A549 (cell line): ENCODE results near the gene DCXR.

Source experiments
- BHLHE40 ChIP-seq: IDR thresholded peaks from 2 replicates; pipeline ENCODE4 v1.6.1; 2012; ENCODE audit warnings: low read depth, low read length, inconsistent platforms
- HDAC2 ChIP-seq: fragments of 200-600 bp; sonication (generic); IDR thresholded peaks from 2 replicates; pipeline ENCODE4 v1.6.1; 2016
- HOXA7 ChIP-seq: fragments of 250-450 bp; sonication (Bioruptor Pico); IDR thresholded peaks from 2 replicates; pipeline ENCODE4 v1.5.0; 2020; ENCODE audit warnings: mild to moderate bottlenecking, moderate library complexity
- JUN ChIP-seq, 2 experiments: fragments of >200 bp; sonication (Bioruptor Twin); formaldehyde crosslinking; IDR thresholded peaks; 2 replicates in 1 of 2; 3 replicates in 1 of 2; pipeline ENCODE4 v1.6.1; 2016 to 2017
- POLR2A ChIP-seq: IDR thresholded peaks from 2 replicates; pipeline ENCODE4 v1.6.1; 2012; ENCODE audit warnings: mild to moderate bottlenecking, low read length
- SREBF2 ChIP-seq: fragments of 450-650 bp; IDR thresholded peaks from 2 replicates; pipeline ENCODE4 v1.6.1; 2014; ENCODE audit warnings: mild to moderate bottlenecking, moderate library complexity
- TF ChIP-seq, protein P1 (sequence below): fragments of >200 bp; sonication (Bioruptor Twin); formaldehyde crosslinking; IDR thresholded peaks from 3 replicates; pipeline ENCODE4 v1.5.1; 2016

DNA sequence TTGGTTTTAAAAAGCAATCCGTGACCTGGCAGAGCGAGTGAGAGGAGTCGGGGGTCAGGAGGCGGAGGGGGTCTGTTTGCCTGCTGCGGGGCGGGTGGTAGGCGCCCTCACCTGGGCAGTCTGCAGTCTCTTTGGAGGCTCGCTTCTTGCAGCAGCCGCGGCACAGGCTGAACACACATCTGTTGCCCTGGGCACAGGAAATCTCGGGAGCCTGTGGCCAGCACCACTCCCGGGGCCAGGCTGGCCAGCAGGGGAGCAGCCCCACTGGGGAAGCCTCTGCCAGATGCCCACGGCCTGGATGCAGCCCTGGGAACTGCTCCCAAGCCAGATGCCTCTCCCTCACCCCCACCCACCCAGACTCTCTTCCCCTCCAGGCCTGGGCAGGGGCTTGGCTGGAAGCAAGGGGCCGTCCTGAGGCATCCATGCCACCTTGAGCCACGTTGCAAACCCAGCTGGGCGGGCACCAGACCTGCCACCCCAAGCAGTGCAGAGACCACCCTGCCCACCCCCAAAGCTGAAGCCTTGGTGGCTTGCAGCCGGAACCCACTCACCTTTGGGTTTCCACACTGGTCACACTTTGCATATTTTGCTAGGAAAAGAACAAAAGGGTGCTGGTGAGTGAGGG is 20.8 kb upstream of the DCXR start:
- TF ChIP-seq HOXA7 (CRISPR knock-in tag) (no peak), BHLHE40 (no peak), HDAC2 (no peak), JUN (IDR thresholded peaks at IDR 0.05) (no peak), SREBF2 (no peak), POLR2A (no peak)
- TF ChIP-seq, protein P1, sequence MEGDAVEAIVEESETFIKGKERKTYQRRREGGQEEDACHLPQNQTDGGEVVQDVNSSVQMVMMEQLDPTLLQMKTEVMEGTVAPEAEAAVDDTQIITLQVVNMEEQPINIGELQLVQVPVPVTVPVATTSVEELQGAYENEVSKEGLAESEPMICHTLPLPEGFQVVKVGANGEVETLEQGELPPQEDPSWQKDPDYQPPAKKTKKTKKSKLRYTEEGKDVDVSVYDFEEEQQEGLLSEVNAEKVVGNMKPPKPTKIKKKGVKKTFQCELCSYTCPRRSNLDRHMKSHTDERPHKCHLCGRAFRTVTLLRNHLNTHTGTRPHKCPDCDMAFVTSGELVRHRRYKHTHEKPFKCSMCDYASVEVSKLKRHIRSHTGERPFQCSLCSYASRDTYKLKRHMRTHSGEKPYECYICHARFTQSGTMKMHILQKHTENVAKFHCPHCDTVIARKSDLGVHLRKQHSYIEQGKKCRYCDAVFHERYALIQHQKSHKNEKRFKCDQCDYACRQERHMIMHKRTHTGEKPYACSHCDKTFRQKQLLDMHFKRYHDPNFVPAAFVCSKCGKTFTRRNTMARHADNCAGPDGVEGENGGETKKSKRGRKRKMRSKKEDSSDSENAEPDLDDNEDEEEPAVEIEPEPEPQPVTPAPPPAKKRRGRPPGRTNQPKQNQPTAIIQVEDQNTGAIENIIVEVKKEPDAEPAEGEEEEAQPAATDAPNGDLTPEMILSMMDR, result no peak
